OCI-LY3 (cell line): ENCODE results near the gene MED27.

Experiments used
- CTCF ChIP-seq: fragments of 200-600, 300-600 bp; sonication (generic); IDR thresholded peaks from 2 replicates; pipeline ENCODE4 v1.5.1; 2014; ENCODE audit warnings: antibody characterized with exemption, low read length, low read depth
- EZH2phosphoT487 ChIP-seq: fragments of 200-600 bp; shearing (Covaris generic); IDR thresholded peaks from 2 replicates; pipeline ENCODE4 v1.6.1; 2018; ENCODE audit warnings: antibody characterized with exemption, mixed run types, low read depth

GRCh38 chr9:132126680-132127236, 47.1 kb upstream of the MED27 start:
- TF ChIP-seq CTCF = no peak
- TF ChIP-seq EZH2phosphoT487 = no peak
